HCT116 (cell line): ENCODE data around the gene LCE1A.

Source experiments
- TCF7L2 ChIP-seq: IDR thresholded peaks from 2 replicates; pipeline ENCODE4 v1.7.0; 2011; ENCODE audit warnings: borderline replicate concordance, inconsistent platforms; ENCODE audit not compliant: insufficient read depth, insufficient read length; ENCODE audit errors: extremely low read depth
- TF ChIP-seq, protein P1 (sequence below), 3 experiments: fragments of 200-600 bp in 1 of 3; sonication (generic) in 1 of 3; IDR thresholded peaks in 2 of 3; conservative IDR thresholded peaks in 1 of 3; 2 replicates each; pipeline ENCODE4 v1.5.1; 2012 to 2017; ENCODE audit warnings: low read depth in 2 of 3, low read length in 2 of 3, antibody characterized with exemption in 1 of 3, borderline replicate concordance in 1 of 3, control low read depth in 1 of 3, mild to moderate bottlenecking in 1 of 3, mixed read lengths in 1 of 3, mixed run types in 1 of 3, moderate library complexity in 1 of 3; ENCODE audit not compliant: insufficient read depth in 1 of 3

- TF ChIP-seq, protein P1, sequence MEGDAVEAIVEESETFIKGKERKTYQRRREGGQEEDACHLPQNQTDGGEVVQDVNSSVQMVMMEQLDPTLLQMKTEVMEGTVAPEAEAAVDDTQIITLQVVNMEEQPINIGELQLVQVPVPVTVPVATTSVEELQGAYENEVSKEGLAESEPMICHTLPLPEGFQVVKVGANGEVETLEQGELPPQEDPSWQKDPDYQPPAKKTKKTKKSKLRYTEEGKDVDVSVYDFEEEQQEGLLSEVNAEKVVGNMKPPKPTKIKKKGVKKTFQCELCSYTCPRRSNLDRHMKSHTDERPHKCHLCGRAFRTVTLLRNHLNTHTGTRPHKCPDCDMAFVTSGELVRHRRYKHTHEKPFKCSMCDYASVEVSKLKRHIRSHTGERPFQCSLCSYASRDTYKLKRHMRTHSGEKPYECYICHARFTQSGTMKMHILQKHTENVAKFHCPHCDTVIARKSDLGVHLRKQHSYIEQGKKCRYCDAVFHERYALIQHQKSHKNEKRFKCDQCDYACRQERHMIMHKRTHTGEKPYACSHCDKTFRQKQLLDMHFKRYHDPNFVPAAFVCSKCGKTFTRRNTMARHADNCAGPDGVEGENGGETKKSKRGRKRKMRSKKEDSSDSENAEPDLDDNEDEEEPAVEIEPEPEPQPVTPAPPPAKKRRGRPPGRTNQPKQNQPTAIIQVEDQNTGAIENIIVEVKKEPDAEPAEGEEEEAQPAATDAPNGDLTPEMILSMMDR (IDR thresholded peaks at IDR 0.05 in 2 of 3, conservative IDR thresholded peaks at IDR 0.05 in 1 of 3; ENCODE audit: borderline replicate concordance in 1 of 3, insufficient read depth in 1 of 3, low read depth in 2 of 3, low read length in 2 of 3), result no peak
- TF ChIP-seq TCF7L2, result no peak
These were observed 31.6 kb upstream of the LCE1A start for GRCh38 chr1:152795686-152796085.
